IPS-NIHi11 (cell line): ENCODE results near the gene FGF19.

ENCODE experiments used
- DNase-seq: peaks from one replicate; pipeline ENCODE4 v3.0.0; 2012; ENCODE audit warnings: mixed read lengths, low spot score

The FGF19 gene

DNA sequence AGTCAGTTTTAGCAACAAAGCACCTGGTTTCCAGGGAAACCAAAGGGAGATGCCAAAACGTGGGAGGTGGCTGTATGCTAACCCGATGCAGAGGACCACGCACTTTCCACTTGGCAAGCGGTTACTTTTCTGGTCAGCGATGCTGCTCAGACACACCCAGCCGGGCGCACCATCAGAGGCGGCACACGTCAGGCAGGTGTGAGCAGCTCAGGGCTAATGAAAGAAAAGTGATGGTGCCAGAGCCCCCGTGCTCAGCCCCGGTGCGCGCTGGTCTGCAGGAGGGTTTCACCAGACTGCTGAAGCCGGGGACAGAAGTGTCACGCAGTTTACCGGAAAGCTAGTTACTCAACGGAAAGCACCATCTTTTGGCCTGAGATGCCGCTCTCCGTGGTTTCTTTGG lies 34.3 kb downstream of the FGF19 start:
- peak; percentile 1 for DNase-seq

DNA sequence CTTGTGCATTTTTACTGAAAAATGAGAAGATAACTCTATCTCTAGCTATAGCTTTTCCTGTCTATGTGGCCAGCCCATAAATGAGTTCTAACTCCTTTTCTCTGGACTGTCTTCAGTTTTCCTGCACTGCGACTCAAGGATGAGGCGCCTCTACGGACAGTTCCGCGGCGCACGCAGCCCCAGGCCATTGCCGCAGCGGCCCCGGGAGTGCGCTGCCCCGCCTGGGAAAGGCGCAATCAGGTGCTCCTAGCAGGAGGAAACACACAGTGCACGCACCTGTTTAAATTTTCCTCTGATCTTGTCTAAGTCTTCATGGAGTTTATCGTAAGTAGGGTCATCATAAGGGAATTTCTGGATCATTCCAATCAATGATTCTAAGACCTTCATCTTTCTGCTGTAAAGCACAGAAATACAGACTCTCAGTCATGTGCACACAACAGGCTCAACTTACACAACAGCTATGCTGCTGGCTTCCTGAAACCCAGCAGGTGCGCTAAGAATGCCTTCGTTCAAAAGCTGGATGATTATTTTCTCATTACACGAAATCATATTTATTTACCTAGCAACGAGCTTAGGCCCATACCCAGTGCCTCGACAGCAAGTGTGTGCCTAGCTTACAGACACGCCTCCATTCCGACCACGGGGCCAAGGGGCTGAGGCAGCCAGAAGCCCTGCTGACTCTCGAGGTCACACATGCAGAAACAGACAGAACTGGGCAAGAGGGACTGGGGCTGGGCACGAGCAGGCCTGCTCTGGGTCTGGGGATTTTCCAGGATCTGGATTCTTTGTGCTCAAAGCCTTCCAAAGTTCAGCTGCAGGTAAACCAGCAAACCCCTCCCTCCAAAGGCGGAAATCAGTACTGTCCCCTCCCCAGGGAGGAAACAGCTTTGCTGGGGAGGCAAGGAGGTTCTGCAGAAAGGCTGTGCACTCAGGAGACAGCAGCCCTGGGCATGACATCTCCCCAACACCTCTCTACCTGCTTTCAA lies 35.9 kb downstream of the FGF19 start:
- DNase-seq, result peak; percentile 4

DNA sequence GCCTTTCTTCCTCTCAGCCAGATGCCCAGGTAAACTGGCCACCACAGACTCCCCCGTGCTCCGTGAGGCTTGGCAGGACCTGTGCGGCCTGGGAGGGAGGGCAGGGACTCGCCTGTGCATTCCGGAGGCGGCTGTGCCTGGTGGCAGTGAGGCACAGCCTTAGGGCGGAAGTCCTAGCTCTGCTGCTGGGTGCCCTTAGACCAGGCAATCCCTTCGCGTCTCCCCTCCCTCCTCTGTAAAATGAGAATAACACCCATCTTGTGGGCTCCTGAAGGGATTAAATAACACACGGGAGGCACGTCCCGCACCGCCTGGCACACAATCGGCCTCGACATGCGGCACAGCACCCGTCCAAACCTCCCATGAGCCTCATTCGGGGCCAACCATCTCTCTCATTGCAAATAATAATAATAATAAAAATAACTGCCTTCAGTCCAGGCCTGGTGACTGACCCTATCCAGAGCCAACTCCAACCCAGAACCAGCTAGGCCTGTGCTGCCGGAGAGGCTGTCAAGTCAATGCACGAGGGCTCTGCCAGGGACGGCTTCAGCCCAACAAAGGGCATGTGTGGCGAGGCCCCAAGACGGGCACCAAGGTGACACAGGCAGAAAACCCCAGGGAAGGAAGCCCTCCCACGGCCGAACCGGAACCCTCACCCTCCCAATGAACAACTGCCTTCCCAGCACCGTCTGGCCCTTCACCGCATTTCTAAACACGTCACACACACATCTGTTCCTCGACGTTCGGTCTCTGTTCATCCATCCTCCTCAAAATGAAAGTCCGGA lies 36.9 kb downstream of the FGF19 start:
- no peak for DNase-seq

DNA sequence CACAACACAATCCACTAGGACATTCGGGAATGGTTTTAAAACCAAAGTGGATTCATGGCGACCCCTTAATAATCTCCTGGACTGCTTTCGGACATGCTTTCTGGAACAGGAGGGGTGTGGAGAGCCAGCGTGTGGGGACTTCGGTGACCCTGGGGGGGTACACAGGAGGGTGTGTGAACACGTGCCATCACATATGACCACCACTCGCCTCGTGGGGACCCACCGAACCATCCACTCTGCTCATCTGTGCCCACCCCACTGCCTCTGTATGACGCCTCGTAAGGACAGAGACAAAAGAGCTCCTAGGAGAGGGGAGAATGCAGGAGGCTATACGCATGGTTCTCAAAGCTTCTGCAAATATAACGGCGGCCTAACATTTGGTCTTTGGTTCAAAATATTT lies 37.6 kb downstream of the FGF19 start:
- no peak for DNase-seq

DNA sequence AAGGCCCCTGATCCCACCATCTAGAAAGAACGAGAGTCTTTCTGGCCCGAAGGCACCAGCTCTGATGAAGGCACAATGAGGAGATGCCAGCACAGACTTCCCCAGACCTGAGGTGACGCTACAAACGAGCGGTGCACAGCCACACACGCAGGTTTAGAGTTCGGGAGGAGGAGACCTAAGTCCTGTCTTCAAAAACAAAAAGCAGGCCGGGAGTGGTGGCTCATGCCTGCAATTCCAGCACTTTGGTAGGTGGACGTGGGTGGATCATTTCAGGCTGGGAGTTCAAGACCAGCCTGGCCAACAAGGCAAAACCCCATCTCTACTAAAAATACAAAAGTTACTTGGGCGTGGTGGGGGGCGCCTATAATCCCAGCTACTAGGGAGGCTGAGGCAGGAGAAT lies 38.2 kb downstream of the FGF19 start:
- no peak for DNase-seq

DNA sequence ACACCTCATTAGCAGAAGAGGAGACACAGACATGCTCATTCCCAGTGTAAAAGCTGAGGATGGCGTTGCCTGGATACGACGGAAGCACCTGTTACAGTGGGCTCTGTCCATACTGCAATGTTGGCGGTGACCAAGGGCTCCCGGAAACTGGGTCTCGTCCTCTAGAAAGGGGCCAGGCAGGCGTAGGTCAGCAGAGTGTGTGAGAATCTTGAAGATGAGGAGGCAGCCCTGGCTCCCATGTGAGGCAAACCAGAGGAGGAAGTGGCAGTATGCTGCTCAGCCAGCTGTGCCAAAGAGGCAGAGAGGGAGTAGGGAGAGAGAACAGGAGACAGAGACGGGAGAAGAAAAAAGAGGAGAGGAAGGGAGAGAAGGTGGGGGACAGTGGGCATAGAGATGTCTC lies 38.9 kb downstream of the FGF19 start:
- DNase-seq, result no peak

DNA sequence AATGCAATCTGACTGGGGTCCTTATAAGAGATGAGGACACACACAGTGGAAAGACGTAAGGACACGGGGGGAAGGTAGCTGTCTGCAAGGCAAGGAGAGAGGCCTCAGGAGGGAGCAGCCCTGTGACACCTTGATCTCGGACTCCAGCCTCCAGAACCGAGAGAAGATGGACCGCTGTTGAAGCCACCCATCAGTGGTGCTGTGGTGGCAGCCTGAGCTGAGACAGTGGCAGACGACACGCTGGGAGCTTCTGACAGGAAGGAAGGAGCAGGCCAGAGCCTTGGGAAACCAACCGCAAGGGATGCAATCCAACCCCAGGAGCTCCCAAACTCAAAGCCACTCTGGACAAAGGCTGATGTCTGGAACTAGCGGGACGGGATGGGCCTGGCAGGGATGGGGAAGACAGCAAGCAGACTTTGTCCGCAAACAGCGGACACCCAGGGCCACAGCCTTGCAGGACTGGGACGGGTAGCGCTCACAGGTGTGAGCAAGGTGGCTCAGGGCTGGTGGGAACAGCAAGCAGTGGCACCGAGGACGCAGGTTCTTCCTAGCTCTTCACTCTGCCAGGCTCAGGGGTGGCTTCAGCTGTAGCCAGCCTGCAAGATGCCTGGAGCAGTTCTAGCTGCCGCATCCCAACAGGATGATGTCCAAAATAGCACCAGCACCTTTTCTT lies 39.6 kb downstream of the FGF19 start:
- no peak for DNase-seq

DNA sequence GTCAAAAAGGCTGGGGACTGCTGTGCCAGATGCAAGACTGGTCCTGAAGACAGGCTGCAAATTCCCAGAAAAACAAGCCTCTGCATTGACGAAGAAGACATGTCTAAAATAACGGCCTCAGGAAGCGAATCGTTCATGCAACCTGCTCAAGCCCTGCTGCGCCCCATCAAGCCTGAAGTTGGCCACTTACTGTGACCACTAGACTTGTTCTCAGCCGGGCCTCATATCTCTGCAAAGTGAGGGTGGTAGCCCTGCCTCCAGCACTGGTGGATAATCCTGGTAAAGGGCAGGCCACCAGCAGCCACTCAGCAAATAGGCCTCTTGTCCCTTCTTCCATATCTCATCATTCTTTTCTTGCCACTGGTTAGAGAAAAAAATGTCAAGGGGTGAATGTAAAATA lies 40.5 kb downstream of the FGF19 start:
- no peak for DNase-seq

DNA sequence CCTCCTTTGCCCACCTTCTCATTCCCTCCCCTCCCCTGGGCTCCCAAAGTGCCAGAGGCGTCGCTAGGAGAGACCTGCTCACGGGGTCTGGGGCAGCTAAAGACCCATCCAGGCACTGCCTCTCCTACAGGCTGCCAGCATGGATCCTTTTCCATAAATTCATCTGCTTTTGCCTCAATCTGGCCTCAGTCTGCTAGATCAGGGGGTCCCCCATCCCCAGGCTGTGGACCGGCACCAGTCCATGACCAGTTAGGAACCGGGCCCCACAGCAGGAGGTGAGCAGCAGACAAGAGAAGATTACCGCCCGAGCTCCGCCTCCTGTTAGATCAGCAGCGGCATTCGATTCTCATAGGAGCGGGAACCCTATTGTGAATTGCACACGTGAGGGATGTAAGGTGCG lies 41.0 kb downstream of the FGF19 start:
- DNase-seq, result no peak

DNA sequence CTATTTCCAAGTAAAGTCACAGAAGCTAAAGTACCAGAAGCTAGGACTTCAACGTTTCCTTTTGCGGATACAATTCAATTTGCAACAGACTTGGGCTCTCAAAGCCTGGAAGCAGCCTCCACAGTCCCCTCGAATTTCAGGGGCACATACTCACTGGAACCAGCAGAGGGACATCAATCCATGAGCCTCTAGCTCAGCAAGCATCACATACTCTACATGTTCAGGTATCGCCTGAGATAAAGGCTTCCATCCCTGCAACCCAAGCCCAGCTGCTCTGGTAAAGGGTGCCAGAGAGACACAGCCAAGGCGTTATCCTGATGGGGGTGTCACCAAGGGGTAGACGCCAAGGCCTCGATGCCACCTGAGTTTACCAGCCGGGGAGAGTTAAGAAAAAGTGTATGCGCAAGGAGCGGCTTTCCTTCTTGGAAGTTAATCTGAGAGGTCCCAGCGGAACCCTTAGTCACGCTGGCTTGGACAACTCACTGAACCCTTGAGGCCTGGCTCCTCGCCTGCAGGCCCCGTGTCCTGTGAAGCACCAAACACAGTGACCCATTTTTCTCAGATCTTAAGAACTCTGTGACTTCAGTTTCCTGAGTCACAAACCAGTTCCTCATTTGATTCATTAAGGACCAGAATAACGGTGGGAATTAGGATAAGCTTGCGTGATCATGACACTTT lies 41.7 kb downstream of the FGF19 start:
- DNase-seq, result peak; percentile 65

DNA sequence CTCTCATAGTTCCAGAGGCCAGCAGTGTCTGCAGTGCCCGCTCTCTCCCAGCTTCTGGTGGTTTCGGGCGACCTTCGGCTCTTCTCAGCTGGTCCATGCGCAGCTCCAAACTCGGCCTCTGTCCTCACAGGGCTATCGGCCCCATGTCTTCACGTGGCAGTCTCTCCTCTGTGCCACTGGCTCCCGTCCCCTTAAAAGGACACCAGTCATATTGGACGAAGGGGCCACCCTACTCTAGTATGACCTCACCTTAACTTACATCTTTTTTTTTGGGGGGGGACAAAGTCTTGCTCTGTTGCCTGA lies 42.5 kb downstream of the FGF19 start:
- DNase-seq, result no peak

DNA sequence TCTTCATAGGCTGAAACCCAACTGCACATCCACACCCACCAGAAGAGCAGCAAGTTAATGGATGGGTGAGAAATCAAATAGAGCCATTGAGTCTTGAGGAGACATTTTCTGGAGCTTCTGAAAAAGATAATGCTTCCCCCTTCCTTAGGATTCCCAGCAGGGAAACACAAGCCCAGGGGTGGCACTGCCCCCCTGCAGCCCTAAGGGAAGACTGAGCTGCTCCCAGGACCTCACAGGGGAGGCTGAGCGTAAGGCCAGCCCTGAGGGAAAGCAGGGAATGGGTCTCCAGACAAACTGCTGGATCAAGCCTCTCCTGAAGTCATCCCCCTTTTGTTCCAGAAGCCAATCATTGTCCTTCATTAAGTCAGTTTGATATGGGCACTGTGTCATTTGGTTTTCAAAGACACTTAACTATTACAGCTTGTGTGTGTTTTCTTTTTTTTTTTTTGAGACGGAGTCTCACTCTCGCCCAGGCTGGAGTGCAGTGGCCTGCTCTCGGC lies 43.8 kb downstream of the FGF19 start:
- DNase-seq, result no peak

DNA sequence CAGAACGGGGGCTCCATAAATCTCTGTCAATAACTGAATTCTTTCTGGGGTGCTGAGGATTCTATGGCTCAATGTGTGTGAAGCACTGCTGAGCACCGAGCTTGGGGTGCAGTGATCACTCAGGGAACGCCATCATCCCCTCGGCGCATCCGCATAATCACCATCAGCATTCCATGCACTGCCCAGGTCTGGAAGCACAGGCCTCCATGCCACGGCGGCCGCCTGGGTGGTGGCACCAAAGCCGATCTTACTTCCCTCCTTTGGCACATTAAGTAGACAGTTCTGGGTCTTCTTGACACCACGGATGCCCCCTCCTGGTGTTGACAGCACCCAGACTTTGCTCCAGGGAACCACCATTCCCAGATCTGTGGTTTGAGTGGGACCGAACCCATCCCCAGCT lies 44.2 kb downstream of the FGF19 start:
- no peak for DNase-seq

DNA sequence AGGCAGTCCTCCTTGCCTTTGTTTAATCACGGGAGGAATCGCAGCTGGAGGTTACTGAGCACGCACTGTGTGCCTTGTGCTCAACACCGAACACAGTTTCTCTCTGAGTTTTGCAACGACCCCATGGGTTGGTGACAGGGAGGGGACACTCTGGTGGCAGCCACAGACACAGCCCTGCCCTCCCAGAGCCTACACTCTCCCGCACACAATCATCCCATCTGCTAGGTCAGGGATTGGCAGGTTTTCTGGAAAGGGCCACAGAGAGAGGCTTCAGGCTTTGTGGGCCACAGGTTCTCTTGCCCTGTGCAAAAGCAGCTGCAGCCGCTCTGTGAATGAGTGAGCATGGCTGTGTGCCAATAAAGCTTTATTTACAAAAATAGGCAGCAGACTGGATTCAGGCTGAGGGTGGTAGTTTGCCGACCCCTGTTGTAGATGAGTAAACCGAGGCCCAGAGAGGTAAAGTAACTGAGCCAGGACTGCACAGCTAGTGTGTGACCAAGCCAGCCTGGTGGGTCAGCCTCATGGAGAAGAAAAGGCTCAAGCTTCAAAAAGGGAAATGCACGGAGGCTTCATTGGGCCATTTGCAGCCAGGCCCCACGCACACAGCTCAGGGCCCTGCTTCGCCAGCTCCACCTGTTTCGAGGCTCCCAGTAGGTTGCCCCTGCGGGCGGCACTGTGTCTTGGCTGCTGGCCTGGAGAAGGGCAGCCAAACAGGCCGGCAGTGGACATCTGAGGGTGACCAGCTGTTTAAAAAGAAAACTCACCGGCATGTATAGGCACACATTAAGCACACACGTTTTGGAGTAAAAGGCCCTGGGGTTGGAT lies 45.0 kb downstream of the FGF19 start:
- DNase-seq, result no peak

DNA sequence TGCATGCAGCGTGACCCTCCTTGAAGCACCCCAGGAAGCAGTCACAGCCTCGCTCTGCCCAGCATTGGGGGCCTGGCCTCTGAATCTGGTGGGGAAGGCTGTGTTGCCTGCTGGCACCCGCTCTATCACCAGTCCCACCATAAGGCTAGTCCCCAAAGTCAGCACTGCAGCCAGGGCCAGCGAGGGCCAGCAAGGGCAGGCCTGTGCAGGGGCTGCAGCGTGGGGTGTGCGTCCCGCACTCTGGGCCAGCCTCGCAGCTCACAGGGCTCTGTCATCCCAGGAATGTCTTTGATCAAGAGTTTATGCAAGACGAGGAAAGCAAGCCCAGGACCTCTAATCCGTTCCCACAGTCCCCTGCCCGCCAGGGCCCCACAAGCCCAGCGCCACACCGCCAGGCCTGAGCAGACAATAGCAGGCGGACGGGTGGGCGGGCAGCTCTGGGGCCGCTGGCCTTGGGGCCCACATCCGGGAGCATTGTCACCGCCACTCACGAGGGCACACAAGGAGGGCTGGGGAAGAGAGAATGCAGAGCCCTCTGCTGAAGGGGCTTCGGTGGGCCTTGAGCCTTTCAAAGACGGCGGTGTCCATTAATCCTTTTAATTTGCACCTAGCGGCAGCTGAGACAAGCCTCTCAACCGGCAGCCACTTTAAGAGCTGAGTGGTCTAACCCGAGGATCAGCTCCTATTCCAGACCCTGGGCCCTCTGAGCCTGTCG lies 45.8 kb downstream of the FGF19 start:
- DNase-seq, result peak; percentile 89

DNA sequence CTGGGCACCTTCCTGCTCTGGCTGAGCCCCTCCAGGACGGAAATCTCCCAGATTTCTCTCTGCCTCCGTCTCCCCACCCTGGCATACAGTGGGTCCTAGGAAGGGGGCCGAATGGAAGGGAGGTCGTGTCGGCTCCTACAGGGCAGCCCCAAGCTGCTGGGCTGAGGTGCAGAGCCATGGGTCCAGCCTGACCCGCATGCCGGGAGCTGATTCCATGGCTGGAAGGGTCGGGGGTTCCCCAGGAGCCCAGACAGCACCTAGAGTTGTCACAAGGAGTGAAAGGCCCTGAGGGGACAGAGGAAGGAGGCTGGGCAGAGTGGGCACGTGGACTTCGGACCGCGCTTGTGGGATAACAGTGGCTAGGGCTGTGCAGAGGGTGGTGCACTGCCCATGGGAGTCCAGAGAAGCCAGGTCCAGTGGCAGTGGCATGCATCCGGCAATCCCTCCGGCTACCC lies 46.3 kb downstream of the FGF19 start:
- DNase-seq, result no peak

DNA sequence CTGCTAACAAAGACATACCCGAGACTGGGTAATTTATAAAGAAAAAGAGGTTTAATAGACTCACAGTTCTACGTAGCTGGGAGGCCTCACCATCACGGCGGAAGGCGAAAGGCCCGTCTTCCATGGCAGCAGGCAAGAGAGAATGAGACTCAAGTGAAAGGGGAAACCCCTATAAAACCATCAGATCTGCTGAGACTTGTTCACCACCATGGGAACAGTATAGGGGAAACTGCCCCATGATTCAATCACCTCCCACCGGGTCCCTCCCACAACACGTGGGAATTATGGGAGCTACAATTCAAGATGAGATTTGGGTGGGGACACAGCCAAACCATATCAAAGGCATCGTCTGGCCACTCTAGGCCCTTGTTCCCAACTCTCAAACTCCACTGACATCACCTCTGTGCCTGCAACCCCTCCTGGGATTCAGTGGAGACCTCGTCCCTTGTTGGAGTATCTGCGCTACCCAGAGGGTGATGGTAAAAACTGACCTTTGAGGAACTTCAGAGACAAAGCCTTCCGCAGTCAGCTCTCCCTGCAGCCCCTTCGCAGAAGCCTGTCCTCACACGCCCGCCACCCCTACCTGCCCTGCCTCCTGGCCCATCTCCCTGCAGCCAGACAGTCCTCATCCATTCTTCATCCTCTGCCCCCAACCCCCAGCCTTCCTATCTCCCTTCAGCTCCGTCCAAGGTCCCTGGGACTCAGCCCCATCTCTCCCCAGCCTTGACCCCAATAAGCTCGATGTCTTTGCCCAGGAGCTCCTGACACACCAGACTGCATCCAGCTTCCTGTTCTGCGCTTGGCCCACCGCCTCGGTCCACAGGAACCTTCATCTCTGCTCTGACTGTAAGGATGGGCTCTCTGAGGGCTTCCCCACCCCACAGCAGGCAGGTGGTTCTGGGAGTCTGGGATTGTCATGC lies 47.0 kb downstream of the FGF19 start:
- DNase-seq, result no peak

DNA sequence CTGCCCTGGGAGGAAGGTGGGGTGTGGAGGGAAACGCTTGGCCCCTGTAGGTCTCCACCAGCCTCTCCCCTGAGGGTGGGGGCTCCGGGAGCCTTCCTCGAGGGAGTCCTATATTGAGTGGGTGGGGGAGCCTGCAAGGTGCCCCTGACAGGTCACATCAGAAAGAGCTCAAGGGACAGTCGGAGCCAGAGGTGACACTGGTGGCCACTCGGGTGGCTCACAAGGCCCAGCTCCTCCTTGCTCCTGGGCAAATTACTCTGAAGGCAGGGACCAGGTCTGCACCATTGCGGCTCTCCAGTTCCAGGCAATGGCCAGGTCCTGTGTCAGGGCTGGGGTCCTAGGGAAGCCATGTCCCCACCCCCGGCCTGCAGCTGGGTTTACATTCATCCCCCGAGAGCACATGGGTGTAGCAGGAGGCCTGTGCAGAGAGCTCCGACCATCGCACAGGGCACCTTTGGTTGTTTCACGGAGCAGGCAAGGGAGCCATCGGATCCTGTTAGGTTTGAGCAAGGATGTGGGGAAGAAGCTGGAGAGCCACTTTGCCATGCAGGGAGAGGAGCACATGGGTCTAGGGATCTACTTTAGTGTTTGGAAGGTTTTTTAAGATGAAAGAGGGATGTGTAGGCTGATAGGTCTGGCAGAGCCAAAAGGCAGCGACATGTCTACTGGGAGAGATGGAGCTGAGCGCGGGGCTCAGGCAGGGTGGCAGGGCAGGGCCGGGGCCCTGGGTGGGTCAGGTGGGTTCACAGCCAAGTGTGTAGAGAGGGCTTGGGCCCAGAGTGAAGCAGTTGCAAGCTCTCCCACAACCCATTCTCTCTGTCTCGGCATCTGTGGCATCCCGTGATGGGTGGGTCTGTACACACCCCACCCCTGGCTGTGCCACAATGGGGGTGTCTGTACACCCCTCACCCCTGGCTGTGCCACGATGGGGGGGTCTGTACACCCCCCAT lies 48.1 kb downstream of the FGF19 start:
- no peak for DNase-seq
